ENCODE data around the gene CXXC5.

GRCh38 chr5:139681112-139681458, 32.9 kb downstream of the CXXC5 start:
- TF ChIP-seq EZH2phosphoT487 (IDR thresholded peaks at IDR 0.05; ENCODE audit: insufficient read depth, low read depth) (no peak), EZH2 (IDR thresholded peaks at IDR 0.05; ENCODE audit: insufficient read depth, poor library complexity, severe bottlenecking) (no peak)

Data from GM23248 (cell line).